ENCODE measurements around the gene DIO1. TPM values are rescaled to one million over a fixed set of nuclear protein-coding genes. Genes with fewer than 3 reads are reported as not detected.
A peak's percentile ranks its signal among the peaks of the same experiment; 100 is the strongest.

Gene DIO1
- total RNA-seq, 1 experiment from 2014 or later = 0.27 TPM

DNA sequence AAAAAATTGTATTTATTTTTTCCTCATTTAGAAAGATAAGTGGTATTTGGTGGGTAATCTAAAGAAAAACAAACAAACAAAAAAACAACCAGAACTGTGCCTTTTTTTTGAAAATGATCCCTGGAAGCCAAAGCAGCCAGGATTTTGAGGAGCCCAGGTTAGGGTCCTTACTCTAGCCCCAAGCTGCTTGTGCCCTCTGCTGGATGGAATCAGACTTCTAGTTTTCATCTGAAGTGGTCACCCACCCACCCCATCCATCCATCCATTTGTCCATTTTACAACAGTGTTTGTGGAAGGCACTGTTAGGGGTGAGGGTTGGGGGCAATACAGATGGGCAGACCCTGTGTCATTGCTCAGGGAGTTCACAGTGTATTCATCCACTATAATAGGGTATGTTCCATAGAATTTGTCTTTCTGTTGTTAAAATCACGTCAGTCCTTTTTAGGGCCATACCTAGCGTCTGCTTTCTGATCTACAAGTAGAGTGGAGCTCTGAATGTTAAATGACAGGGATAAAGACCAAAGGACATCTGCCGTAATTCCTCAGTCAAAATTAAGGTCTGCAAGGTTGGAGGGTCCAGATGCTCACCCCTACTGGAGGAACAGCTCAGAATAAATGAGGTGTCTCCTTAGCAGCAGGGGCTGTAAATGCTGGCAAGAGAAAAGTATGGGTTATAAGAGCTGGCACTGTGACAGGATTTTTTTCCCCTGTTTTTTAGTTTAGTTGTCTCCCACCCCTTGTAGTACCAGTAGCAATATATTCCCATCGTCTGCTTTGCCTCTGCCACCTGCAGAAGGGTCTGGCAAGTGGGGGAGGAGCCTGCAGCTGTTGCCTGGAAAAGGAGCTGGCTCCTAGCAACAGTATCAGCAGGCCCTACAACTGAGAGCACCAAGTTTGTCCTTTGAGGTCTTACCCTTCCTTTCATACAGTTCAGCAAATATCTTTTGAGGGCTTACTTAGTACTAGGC is 55.3 kb downstream of the DIO1 start:
- in situ Hi-C loops (cut with HindIII; ENCODE audit: low pct_unique_long_range_greater_than_20kb, low sequenced_read_pairs) = no loop called here
- DNase-seq (ENCODE audit: low read depth) = peak; percentile 32

DNA sequence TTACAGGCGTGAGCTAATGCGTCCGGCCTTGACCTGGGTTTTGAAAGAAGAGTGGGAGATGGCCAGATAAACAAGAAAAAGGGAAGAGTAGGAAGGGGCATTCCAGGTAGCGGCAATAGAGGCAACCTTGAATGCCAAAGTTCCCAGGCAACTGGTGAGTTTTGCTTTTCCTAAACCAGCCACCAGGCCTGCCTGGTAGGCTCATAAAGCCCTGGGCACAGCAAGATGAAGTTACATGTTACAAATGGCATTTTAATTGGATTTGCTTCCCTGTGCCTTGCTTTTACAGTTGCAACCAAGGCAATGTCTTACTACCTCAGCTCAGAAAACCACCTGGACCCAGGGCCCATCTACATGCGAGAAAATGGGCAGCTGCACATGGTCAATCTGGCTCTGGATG is 57.7 kb downstream of the DIO1 start:
- no peak for DNase-seq (ENCODE audit: low read depth)
- in situ Hi-C loops (cut with HindIII; ENCODE audit: low pct_unique_long_range_greater_than_20kb, low sequenced_read_pairs) = no loop called here

GRCh38 chr1:53954128-53954527 is 60.1 kb downstream of the DIO1 start:
- no peak for DNase-seq (ENCODE audit: low read depth)
- in situ Hi-C loops (cut with HindIII; ENCODE audit: low pct_unique_long_range_greater_than_20kb, low sequenced_read_pairs) = no loop called here

- in situ Hi-C loops (cut with HindIII; ENCODE audit: low pct_unique_long_range_greater_than_20kb, low sequenced_read_pairs) = no loop called here
- DNase-seq (ENCODE audit: low read depth) = no peak
These were observed 62.6 kb downstream of the DIO1 start for GRCh38 chr1:53956308-53957168.

DNA sequence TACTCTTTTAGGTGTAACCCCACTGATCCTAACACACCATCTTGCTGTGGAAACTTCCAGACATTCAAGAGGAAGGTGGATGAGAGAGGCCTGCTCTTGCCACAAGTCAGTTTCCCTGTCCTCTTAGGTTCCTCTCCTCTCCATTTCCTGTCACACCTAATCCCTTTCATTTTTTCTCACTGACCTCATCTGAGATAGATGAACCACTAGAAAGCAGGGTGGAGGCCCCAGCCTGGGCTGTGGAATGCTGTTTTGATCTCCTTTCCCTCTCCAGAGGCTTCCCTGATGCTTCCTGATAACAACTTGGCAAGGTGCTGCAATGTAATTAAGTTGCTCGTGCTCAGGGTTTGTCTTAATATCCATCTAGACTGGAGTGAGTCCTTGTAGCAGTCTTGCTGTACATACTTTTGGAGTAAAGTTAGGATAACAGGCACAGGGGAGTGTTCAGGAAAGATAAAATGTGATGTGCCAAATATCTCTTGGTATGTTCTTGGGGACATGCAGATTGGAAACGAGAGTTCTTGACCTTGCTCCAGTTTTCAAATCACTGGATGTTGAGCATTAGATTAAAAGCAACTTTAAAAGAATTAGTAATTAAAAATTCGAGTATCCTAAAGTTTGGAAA is 63.3 kb downstream of the DIO1 start:
- peak; percentile 55 for DNase-seq (ENCODE audit: low read depth)
- in situ Hi-C loops (cut with HindIII; ENCODE audit: low pct_unique_long_range_greater_than_20kb, low sequenced_read_pairs) = no loop called here

DNA sequence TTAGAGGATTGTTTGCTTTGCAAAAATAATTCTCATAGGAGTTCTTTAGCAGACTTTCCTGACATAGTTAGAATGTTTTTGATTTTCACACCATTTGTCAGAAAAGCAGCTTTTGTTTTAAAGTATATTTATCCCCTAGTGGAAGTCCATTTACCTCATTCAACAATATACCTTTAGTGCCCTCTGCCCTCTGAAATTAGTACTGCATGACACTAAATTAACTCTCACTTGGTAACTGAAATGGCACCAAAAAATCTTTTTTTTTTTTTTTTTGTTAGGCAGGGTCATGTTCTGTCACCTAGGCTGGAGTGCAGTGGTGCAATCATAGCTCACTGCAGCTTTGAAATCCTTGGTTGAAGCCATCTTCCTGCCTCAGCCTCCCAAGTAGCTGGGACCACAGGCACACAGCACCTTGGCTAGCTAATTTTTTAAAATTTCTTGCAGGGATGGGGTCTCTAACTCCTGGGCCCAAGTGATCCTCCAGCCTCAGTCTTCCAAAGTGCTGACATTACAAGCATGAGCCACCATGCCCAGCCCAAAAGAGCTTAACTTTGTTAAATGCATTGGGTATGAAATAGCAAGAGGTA is 65.8 kb downstream of the DIO1 start:
- DNase-seq (ENCODE audit: low read depth) = no peak
- in situ Hi-C loops (cut with HindIII; ENCODE audit: low pct_unique_long_range_greater_than_20kb, low sequenced_read_pairs) = no loop called here

Other genes starting within 250 kb of the DIO1 start
- 0.03 and 0.26 TPM in 2 replicates for gene GLIS1, start 155.0 kb upstream of the DIO1 start, total RNA-seq (2014; rRNA removed; shearing (Covaris generic); ENCODE audit: low replicate concordance)
- gene NDC1, start 55.9 kb upstream of the DIO1 start, total RNA-seq (2014; rRNA removed; shearing (Covaris generic); ENCODE audit: low replicate concordance) = 43.0 and 53.3 TPM in 2 replicates
- gene YIPF1, start 4.4 kb upstream of the DIO1 start, total RNA-seq (2014; rRNA removed; shearing (Covaris generic); ENCODE audit: low replicate concordance) = 27.0 and 32.4 TPM in 2 replicates
- gene IFT25, start 51.5 kb downstream of the DIO1 start, total RNA-seq (2014; rRNA removed; shearing (Covaris generic); ENCODE audit: low replicate concordance) = 48.5 and 49.9 TPM in 2 replicates
- 51.2 and 56.4 TPM in 2 replicates for gene LRRC42, start 52.2 kb downstream of the DIO1 start, total RNA-seq (2014; rRNA removed; shearing (Covaris generic); ENCODE audit: low replicate concordance)
- not detected in 2 replicates for gene LDLRAD1, start 124.0 kb downstream of the DIO1 start, total RNA-seq (2014; rRNA removed; shearing (Covaris generic); ENCODE audit: low replicate concordance)
- gene TMEM59, start 159.0 kb downstream of the DIO1 start, total RNA-seq (2014; rRNA removed; shearing (Covaris generic); ENCODE audit: low replicate concordance) = 109 and 146 TPM in 2 replicates
- 2.3 and 5.9 TPM in 2 replicates for gene TCEANC2, start 159.4 kb downstream of the DIO1 start, total RNA-seq (2014; rRNA removed; shearing (Covaris generic); ENCODE audit: low replicate concordance)

All from Caki2 (cell line).